Subcutaneous adipose tissue (tissue), 4 donors: Measurements from ENCODE around the gene BZW2. TPM values are rescaled to one million over a fixed set of nuclear protein-coding genes. Genes with fewer than 3 reads are reported as not detected.

Source experiments
- total RNA-seq, 4 donors: library from RNA; depleted of rRNA; stranded (reverse); fragments of >200 nt; gene quantifications; one replicate each; pipeline ENCODE4 v1.1.0, GENCODE V29; 2016
- TF ChIP-seq, protein P1 (sequence below): fragments of 450-650 bp; IDR thresholded peaks from one replicate; pipeline ENCODE4 v1.5.1; 2016; ENCODE audit warnings: low read depth, mild to moderate bottlenecking, control low read depth, antibody characterized with exemption, moderate library complexity

BZW2 gene
- total RNA-seq = 10 to 100 TPM; 39.0 to 94.6 (median 46.1) TPM

DNA sequence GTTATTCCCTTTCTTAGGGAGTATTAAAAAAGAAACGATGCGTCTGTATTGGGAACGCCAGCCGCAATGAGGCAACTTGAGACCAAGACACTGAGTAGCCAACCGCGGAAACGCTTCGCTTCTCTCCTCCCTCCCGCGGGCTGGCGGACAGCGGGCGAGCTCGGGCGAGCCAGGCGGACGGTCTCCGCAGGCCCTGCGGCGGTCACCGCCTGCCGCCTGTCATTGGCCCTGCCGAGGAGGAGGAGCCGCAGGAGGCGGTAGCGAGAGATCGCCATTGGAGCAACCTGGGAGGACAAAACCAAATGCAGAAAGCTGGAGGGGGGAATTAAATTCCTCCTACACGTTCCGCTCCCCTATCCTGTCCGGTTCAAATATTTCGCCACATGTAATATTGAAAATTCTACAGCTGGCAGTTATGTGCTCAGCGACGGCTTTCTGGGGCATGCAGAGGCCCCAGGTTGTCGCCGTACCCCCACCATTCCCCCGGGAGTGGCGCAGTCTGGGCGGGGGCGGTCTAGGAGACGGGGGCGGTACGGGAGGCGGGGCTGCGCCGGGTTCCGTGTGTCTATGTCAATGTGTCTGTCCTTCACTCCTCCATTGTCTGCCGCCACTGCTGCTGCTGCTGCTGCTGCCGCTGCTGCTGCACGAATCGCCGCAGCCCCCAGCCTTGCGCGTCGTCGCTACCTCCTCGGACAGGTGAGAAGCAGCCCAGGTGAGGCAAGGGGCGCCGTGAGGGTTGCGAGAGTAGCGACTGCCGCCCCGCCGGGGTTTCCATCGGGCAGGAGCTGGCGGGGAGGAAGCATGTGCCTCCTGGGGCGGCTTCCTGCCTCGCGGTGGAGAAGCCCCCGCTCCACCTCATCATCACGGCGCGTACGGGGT lies at the start of gene BZW2, which contains the start of gene ANKMY2:
Gene BZW2 (plus strand): TSS at position 589 of the 879 bp plus-strand sequence. CDS start 19,263 bp downstream, outside the sequence.
Gene ANKMY2 (minus strand): TSS at position 162 of the 879 bp plus-strand sequence. CDS start 181 bp downstream, outside the sequence.
- TF ChIP-seq, protein P1, sequence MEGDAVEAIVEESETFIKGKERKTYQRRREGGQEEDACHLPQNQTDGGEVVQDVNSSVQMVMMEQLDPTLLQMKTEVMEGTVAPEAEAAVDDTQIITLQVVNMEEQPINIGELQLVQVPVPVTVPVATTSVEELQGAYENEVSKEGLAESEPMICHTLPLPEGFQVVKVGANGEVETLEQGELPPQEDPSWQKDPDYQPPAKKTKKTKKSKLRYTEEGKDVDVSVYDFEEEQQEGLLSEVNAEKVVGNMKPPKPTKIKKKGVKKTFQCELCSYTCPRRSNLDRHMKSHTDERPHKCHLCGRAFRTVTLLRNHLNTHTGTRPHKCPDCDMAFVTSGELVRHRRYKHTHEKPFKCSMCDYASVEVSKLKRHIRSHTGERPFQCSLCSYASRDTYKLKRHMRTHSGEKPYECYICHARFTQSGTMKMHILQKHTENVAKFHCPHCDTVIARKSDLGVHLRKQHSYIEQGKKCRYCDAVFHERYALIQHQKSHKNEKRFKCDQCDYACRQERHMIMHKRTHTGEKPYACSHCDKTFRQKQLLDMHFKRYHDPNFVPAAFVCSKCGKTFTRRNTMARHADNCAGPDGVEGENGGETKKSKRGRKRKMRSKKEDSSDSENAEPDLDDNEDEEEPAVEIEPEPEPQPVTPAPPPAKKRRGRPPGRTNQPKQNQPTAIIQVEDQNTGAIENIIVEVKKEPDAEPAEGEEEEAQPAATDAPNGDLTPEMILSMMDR = no peak

DNA sequence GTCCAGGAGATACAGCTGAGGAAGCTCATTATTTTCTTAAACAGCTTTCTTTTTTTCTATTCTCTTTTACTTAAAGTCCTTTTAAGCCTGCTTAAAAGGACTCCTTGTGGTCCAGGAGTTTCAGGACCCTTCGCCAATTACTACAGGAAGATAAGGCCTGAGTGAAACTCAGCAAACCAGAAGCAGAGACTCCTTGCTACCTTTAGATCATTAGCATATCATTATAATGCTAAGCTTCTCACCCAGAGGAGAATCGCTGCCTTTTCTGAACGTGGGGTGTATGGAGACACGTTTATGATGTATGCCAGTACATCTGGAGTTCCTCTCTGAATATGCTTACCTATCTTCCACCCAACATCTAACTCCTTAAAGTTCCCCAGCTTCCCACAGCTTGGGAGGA lies 48.0 kb upstream of the BZW2 start:
- TF ChIP-seq, protein P1 = no peak

DNA sequence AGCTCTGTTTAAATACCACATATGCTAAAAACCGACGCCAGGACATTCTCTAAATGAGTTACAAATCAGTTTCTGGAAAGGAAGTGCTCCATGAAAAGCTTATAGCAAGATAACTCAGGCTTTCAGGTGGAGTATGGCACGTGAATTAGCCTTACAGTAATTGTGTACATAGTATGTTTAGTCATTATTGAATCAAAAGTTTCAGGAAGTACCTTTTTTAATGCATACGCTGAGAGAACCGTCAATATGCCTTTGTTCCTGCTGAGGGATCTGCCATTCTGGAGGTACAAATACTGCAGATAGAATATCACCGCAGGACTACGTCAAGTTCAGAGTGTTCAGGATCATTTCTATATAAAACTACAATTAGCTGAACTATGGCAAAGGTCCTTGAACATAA lies 46.1 kb upstream of the BZW2 start:
- TF ChIP-seq, protein P1 = no peak

DNA sequence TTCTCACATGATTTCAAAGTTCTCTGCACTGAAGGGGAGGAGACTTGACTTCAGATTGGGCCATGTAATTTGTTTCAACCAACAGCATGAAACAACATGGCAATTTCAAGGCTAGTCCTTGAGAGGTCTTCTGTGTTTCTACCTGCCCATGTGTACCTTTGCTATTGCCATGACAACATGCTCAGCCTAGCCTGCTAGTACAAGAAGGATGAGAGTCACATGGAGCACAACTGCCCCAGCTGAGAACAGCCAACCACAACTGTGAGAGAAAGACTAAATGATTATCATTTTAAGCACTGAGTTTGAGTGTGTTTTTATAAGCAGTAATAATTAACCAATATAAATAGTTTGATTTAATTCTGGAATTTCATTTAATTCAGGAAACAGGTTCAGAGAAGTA lies 42.3 kb upstream of the BZW2 start:
- TF ChIP-seq, protein P1 = no peak

DNA sequence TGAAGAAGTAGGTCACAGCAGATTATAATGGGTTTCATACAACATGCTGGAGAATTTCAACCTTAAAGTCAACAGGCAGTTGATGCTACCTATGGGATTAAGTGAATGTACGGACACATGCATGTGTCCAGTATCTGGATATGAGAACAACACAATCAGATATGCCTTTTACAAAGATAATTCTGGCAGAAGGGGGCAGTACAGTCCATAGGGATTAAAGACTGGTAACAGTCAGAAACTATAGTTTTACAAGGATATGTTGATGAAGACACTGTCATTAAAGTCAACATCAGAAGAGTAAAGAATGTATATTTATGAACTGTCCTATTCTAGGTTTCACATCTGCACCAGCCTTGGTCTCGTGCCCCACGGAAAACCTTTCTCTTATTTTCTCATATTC lies 41.9 kb upstream of the BZW2 start:
- TF ChIP-seq, protein P1 = no peak

DNA sequence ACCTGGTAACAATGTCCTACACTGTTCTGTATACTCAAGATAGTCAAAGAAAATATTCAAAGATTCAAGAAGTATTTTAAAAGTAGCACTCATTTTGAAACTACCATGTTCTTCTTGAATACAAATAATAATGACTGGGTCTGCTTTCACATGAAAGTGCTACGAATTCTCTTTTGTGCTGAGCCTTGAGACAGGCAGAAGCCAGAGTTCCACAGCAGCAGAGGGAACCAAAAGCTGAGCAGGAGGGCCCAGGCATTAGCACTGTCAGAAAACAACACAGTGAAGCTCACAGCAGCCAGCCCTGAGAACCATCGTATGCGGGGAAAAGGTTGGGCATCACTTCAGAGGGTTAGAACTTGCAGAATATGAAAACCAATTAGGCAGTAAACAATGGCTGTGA lies 39.3 kb upstream of the BZW2 start:
- TF ChIP-seq, protein P1 = no peak

DNA sequence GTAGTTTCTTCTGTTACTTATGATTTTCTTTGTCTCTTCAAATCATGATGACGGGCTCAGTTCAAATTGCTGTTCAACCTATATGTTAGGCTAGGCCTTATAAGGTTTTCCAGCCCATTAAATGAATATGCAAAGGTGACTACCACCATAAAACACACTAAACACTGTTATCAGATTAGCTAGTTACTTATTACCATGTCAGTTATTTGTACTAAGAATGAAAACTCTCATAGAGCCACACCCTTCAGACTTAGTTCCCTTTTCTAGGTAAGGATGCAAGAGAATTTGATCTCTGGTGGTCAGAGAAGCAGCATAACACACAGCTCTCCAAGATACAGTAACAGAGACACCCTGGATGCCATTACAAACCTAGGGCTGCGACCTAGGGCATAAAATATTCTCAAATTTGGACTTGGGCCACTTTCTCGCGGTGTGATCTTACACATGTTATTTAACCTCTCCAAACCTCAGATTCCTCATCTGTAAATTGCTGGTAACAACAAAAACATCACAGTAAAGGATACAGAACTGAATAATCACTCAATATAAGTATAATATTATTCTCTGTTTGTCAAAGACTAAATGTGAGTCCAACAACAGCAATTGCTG lies 36.0 kb upstream of the BZW2 start:
- TF ChIP-seq, protein P1 = no peak
